ENCODE data around the gene E2F1. TPM values are rescaled to one million over a fixed set of nuclear protein-coding genes. Genes with fewer than 3 reads are reported as not detected.
"Not testable (repeated sequence)": the region's sequence is repeated elsewhere in the genome, so short reads cannot be mapped to it uniquely, and the experiment has no call there.

The E2F1 gene
- polyA plus RNA-seq, 1 donor: 9.6 TPM

DNA sequence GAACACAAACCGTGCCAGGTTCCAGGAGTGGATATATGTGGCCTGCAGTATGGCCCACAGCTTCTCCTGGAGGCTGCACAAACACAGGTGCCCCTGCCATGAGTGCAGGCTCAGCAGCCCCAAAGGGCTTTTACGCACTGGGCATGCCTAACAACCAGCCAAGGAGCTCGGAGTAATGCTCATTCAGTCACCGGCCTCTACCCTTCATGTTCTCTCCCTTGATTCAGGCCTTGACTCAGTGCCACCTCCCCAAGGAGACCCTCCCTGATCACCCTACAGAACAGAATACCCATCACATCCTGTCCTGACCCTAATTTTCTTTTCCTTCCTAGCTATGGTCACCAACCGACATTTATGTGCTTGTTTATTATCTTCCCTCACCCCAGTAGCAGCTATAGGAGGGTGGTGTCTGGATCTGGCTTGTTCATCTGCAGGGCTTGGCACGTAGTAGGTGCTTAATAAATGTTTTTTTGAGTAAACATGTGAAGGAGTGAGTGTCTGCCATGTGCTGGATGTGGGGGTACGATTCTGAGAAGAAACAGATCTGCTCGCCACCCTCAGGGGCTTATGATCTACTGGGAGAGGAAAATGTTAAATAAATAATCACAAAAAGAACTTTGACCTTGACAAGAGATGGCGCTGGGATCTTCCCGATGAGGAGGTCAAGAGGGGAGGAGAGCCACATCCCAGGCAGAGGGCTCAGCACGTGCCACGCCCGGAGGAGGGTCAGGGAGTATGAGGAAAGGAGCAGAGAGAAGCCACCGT is 24.7 kb upstream of the E2F1 start:
- no peak for DNase-seq (ENCODE audit: low read depth)

DNA sequence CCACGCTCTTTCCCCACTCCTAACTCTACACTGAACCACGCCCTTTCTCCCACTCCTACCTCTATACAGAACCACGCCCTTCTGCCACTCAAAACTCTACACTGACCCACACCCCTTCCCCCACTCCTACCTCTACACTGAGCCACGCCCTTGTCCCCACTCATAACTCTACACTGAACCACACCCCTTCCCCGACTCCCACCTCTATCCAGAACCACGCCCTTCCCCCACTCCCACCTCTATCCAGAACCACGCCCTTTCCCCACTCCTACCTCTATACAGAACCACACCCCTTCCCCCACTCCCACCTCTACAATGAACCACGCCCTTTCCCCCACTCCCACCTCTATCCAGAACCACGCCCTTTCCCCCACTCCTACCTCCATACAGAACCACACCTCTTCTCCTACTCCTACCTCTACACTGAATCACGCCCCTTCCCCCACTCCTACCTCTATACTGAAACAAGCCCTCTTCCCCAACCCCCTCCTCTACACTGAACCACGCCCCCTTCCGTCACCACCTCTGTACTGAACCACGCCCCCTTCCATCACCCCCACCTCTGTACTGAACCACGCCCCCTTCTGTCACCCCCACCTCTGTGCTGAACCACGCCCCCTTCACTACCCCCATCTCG is 23.8 kb upstream of the E2F1 start:
- no peak for DNase-seq (ENCODE audit: low read depth)

DNA sequence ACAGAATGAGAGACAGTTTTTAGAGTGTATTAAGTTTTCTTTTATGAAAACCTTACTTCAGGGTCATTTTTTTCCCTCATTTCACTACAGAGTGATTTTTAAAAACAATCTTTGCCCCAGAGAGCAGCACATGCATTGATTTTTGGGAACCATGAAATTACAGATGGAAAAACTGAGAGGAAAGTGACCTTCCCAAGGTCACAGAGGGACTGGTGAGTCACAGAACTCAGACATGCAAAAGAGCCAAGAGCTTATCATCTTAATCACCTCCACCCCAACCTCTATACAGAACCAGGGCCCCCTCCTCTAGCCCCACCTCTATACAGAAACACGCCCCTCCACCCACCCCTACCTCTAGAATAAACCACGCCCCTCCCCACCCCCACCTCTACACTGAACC is 23.2 kb upstream of the E2F1 start:
- DNase-seq (ENCODE audit: low read depth): no peak

DNA sequence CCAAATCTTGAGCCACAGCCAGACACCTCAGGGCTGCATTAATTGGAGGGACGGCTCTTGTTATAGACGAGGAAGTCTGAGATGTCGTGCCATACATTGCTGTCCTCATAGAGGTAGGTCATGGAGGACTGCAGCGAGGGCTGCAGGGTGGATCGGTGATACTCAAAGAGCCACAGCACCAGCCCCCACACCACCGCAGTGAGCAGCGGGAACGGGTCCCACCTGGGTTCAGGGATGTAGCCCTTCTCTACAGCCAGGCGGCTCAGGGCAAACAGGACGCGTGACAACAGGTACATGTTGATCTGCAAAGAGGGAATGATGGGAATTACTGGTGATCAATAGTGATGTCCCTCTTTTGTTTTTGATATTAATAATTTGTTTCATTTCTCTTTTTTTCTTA is 21.5 kb upstream of the E2F1 start:
- no peak for DNase-seq (ENCODE audit: low read depth)

DNA sequence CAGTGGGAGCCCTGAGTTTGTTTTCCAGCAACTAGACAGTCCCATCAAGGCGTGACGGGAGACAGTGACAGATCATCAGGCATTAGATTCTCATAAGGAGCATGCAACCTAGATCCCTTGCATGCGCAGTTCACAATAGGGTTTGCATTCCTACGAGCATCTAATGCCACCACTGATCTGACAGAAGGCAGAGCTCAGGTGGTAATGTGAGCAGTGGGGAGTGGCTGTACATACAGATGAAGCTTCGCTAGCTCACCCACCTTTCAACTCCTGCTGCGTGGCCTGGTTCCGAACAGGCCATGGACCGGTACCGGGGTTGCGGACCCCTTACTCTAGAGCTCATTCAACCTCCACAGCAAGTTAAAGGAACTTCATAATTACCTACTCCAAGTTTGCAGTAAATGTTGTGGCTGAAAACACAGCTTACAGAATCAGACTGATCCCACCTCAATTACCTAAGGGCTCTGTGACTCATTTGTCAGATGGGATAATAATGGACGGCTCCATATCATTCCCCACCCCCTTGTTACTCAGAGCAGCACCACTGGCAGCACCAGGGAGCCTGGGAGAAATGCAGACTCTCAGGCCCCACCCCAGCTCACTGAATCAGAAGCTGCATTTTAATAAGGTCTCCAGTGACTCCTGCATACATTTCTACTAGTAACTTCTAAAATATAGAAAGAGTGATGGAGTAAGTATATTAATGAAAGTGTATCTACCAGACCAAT is 18.2 kb upstream of the E2F1 start:
- no peak for DNase-seq (ENCODE audit: low read depth)

DNA sequence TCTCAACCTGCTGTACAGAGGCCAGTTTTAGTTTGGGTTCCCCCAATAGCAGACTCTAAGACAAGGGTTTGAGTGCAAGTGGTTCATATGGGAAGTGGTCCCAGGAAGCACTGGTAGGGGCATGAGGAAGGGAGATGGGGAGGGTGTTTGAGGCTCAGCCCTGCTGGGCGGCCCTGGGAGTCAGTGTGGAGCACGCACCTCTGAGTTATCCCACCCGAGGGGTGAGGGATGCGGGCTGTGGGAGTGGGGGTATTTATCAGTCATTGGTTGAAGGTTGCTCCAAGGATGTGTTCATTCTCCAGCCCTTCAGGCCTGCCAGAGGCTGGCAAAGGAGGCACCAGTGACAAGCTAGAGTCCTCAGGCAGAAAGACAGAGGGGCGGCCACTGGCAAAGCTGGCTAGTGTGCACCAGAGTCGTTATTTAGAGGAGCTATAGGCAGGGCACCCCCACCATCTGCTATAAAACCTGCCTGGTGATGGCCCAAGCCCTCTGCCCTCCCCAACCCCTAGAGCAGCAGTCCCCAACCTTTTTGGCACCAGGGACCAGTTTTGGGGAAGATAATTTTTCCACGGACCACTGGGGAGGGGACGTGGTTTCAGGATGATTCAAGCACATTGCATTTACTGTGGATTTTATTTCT is 17.4 kb upstream of the E2F1 start:
- no peak for DNase-seq (ENCODE audit: low read depth)

GRCh38 chr20:33702861-33703260 is 16.7 kb upstream of the E2F1 start:
- DNase-seq (ENCODE audit: low read depth): no peak

- DNase-seq (ENCODE audit: low read depth): no peak
These were observed 15.7 kb upstream of the E2F1 start for GRCh38 chr20:33701629-33702450.

GRCh38 chr20:33700696-33701441 is 14.7 kb upstream of the E2F1 start:
- not testable (repeated sequence) for DNase-seq (ENCODE audit: low read depth)

DNA sequence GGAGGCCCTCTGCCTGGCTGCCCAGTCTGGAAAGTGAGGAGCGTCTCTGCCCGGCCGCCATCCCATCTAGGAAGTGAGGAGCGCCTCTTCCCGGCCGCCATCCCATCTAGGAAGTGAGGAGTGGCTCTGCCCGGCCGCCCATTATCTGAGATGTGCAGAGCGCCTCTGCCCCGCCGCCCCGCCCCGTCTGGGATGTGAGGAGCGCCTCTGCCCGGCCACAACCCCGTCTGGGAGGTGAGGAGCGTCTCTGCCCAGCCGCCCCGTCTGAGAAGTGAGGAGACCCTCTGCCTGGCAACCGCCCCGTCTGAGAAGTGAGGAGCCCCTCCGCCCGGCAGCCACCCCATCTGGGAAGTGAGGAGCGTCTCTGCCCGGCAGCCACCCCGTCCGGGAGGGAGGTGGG is 12.8 kb upstream of the E2F1 start:
- not testable (repeated sequence) for DNase-seq (ENCODE audit: low read depth)

DNA sequence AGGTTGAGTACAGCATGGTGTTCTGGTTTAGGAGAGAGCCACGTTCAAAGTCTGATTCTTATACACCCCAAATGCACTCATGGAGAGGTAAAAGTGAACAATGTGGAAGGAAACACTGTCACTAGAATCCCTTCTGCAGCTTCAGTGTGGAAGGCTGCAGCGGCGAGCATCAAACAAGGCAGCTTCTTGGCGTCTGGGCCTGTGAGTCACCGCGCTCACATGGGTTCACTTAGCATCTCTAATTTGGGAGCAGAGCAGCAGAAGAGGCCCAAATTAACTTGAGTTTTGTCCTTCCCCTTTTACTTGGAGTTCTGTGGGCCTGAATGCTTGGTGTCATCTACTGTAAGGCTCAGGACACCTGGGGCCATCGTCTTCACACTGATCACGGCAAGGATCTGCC is 10.9 kb upstream of the E2F1 start:
- peak; percentile 48 for DNase-seq (ENCODE audit: low read depth)

GRCh38 chr20:33696448-33696847 is 10.3 kb upstream of the E2F1 start:
- DNase-seq (ENCODE audit: low read depth): no peak

GRCh38 chr20:33694639-33695012 is 8.4 kb upstream of the E2F1 start:
- DNase-seq (ENCODE audit: low read depth): no peak

DNA sequence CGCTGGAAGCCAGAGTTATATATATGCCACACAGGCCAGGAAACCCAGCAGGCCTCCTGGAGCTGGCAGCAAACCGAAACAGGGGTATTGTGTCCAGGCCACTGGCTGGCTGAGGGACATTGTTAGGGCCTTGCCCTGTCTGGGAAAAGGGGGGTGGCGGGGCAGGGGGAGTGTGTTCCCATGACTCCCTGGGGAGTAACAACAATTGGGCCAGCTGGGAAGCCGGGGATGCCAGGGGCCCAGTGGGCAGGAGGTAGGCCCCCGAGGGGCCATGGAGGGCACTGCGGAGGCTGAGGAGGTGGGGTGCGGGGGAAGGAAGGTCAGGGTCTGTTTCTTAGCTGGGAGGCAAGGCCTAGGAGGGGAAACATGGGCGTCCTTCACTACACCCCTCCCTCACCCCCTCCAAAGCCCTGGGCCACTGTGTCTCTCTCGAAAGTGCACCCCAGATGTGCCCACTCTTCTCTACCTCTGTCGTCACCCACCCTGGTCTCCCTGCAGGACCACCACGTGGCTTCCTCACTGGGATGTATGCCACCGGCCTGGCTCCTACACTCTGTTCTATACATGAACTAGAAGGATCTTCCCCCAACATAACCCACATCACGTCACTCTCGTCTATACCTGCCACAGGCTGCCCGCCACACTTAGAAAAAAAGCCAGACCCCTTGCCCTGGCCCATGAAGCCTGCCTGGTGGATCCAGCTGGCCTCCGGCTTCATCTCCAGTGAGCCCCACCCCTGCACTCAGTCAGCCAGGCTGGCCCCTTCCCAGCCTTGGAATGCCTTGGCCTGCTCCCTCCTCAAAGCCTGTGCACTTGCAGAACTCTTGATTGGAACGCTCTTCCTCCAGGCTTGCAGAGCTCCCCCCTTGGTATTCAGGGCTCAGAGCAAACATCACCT is 7.8 kb upstream of the E2F1 start:
- DNase-seq (ENCODE audit: low read depth): no peak

GRCh38 chr20:33693289-33693688 is 7.1 kb upstream of the E2F1 start:
- no peak for DNase-seq (ENCODE audit: low read depth)

- no peak for DNase-seq (ENCODE audit: low read depth)
These were observed 3.8 kb upstream of the E2F1 start for GRCh38 chr20:33689973-33690372.

GRCh38 chr20:33689493-33689892 is 3.3 kb upstream of the E2F1 start:
- DNase-seq (ENCODE audit: low read depth): no peak

DNA sequence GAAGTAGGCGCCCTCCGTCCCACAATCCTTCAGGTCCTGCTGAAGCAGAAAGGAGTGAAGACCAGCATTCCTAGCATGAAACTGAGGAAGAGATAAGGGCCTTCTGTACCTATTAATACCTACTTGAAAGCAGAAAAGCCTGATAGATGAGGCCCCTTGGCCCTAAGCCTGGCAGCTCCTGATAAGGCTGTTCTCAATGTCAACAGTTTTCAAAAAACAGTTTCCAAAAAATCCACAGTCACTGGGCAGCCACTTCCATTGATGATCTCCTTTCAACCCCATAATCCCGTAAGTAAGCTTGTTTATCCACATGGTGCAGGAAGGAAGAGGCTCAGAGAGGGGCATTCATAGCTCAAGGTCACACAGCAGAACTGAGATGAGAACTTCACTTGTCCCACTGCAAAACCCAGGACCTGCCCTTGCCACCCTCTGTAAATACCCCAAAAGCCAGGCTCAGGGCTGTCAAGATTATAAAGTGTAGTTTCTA is 2.8 kb upstream of the E2F1 start:
- no peak for DNase-seq (ENCODE audit: low read depth)

Data from forelimb muscle (tissue), 1 donor.